SH-SY5Y (cell line): ENCODE results near the gene MTMR12.

ENCODE experiments used
- GATA2 ChIP-seq: IDR thresholded peaks from 2 replicates; pipeline ENCODE4 v1.6.1; 2011; ENCODE audit warnings: mild to moderate bottlenecking, low read depth, low read length
- GATA3 ChIP-seq: IDR thresholded peaks from 2 replicates; pipeline ENCODE4 v1.6.1; 2011; ENCODE audit warnings: low read depth, mild to moderate bottlenecking, low read length, moderate library complexity

The MTMR12 gene, protein sequence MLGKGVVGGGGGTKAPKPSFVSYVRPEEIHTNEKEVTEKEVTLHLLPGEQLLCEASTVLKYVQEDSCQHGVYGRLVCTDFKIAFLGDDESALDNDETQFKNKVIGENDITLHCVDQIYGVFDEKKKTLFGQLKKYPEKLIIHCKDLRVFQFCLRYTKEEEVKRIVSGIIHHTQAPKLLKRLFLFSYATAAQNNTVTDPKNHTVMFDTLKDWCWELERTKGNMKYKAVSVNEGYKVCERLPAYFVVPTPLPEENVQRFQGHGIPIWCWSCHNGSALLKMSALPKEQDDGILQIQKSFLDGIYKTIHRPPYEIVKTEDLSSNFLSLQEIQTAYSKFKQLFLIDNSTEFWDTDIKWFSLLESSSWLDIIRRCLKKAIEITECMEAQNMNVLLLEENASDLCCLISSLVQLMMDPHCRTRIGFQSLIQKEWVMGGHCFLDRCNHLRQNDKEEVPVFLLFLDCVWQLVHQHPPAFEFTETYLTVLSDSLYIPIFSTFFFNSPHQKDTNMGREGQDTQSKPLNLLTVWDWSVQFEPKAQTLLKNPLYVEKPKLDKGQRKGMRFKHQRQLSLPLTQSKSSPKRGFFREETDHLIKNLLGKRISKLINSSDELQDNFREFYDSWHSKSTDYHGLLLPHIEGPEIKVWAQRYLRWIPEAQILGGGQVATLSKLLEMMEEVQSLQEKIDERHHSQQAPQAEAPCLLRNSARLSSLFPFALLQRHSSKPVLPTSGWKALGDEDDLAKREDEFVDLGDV

DNA sequence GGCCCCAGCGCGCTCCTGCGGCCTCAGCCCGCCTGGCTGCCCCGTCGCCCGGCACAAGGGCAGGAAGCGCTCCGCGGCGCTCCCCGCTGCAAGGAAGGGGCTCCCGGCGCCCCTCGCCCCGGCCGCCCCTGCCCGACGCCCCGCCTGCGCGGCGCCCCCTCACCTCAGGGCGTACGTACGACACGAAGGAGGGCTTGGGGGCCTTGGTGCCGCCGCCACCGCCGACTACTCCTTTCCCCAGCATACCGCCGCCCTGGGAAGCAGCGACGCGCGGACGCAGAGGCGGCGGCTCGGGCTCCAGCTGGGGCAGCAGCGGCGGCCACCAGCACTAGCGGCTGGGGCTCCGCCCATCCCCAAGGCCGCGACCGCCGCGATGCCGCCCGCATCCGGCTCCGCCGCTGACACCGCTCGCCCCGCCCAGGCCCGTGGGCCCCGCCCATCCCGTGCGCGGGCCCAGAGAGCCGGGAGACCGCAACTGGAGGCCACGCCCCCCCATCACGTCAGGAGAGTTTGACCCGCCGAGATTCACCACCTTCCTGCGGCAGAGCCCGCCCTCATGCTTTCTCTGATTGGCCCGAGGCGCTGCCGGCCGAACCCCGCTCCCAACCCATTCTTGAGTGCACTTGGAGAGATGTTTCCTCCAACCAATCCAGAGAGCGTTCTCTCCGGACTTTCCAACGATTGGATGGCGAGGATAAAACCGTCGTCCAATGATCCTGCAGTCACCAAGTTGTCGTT lies at the start of gene MTMR12:
Gene MTMR12 (minus strand): TSS at position 345 of the 738 bp plus-strand sequence. CDS start 101 bp downstream, at position 244.
- TF ChIP-seq GATA3 = no peak
- TF ChIP-seq GATA2 = no peak

DNA sequence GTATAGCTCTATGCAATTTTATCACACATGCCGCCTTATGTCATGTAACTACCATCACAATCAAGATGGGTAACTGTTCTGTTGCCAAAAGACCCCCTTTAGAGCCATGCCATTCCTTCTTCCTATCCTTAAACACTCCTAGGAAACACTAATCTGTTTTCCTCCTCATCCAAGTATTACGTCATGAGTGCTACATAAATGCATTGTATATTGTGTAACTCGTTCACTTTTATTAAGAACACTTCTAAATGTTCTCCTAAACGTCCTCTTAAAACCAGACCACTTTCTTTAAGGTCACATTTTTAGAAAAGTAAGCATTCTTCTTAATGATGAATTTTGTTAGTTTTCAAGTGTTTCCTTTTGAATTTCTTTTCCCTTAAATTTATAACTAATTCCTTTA lies 49.8 kb upstream of the MTMR12 start:
- TF ChIP-seq GATA3 = no peak
- TF ChIP-seq GATA2 = no peak

DNA sequence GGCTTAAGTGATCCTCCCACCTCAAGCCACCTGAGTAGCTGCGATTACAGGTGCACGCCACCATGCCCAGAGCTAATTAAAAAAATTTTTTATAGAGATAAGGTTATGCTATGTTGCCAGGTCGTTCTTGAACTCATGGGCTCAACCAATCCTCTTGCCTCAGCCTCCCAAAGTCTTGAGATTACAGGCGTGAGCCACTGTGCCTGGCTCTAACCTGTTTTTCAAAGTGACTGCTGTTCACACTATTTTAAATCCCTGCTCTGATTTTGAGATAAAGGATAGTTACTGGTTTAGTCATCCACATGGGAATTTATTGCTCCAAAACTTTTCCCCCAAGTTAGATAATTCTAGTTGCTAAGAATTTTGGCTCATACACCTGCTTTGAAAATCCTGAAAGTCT lies 48.2 kb upstream of the MTMR12 start:
- no peak for TF ChIP-seq GATA3
- no peak for TF ChIP-seq GATA2

DNA sequence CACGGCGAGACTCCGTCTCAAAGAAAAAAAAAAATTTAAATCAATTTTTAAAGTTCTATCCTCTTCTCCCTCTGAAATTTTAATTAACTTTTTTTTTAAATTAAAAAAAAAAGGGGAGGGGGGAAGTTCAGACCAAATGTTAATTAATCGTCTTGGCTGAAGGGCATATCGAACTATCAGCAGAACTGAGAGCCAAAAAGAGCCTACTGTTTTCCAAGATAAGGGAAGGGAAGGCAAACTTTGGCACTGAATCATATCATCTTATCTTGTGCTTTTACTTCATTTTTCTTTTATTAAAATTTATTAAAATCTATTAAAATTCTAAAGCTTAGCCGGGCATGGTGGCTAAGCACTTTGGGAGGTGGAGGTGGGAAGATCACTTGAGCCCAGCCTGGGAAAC lies 45.9 kb upstream of the MTMR12 start:
- TF ChIP-seq GATA2 (no peak), GATA3 (no peak)

DNA sequence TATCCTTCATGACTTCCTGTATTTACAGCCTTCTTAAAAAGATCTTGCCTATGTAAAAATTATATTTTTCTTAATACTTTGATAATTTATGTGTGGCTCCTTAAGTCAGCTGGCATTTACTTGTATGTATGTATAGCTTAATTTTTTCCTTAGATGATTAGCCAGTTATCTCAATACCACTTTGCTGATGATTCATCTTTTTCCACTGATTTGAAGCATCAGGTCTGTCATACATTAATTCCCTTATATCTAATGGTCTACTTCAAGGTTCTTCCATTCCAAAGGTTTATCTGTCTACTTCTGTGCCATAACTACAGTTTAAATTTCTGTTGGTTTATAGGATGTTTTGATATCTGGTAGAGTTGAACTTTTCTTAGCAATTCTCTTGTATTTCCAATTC lies 44.9 kb upstream of the MTMR12 start:
- no peak for TF ChIP-seq GATA3
- TF ChIP-seq GATA2 = no peak

DNA sequence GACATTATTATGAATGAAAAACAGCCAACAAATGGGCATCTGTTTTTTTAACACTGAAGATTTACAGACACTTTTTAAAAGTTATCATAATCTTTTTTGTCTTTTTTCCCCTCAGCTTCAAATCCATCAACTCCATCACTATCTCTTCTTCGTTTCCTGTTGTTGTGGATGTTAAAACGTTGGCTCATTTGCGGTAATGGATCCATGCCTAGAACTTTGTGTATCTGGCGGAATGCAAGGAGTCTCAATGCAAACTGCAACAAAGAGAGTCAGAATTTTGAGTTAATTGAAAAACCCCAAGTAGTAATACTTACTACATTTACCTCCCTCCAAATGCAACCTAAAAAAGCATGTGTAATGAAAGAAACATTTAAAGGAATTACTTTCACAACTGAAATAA lies 42.9 kb upstream of the MTMR12 start:
- no peak for TF ChIP-seq GATA2
- no peak for TF ChIP-seq GATA3

DNA sequence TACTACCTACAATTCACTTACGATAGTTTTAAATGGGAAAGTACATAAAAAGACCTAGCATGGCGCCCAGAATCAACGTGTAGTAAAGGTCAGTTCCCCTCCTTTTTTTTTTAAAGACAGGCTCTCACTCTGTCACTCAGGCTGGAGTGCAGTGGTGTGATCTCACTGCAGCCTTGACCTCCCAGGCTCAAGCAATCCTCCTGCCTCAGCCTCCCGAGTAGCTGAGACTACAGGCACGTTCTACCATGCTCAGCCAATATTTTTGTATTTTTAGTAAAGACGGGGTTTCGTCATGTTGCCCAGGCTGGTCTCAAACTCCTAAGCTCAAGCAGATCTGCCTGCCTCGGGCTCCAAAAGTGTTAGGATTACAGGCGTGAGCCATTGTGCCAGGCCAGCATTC lies 40.7 kb upstream of the MTMR12 start:
- TF ChIP-seq GATA2 (no peak), GATA3 (no peak)

DNA sequence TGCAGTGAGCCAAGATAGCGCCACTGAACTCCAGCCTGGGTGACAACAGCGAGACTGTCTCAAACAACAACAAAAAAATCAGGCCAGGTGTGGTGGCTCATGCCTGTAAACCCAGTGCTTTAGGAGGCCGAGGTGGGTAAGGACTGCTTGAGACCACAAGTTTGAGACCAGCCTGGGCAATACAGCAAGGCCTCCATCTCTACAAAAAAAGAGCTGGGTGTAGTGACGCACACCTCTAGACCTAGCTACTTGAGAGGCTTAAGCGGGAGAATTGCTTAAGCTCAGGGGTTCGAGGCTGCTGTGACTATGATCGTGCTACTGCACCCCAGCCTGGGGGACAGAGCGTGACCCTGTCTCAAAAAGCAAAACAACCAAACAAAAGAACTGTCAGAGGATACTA lies 39.9 kb upstream of the MTMR12 start:
- TF ChIP-seq GATA2 = no peak
- no peak for TF ChIP-seq GATA3

DNA sequence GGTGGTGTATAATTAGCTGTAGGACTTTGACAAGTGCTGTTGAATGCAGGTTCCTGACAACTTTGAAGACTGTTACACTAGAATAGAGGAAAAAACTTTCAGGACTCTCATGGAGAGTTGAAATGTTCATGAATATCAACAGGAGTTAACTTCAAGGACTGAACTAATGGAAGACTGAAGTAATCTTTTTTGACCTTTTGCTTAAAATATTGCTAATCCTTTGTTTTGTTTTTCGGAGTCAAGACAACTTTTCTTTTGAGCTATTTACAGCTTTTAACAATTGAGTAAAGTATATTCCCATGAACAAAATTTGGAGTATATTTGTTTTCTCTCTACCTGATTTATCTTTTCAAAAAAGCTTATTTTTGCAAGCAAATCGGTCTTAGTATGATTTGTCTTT lies 34.1 kb upstream of the MTMR12 start:
- TF ChIP-seq GATA2 = no peak
- no peak for TF ChIP-seq GATA3

DNA sequence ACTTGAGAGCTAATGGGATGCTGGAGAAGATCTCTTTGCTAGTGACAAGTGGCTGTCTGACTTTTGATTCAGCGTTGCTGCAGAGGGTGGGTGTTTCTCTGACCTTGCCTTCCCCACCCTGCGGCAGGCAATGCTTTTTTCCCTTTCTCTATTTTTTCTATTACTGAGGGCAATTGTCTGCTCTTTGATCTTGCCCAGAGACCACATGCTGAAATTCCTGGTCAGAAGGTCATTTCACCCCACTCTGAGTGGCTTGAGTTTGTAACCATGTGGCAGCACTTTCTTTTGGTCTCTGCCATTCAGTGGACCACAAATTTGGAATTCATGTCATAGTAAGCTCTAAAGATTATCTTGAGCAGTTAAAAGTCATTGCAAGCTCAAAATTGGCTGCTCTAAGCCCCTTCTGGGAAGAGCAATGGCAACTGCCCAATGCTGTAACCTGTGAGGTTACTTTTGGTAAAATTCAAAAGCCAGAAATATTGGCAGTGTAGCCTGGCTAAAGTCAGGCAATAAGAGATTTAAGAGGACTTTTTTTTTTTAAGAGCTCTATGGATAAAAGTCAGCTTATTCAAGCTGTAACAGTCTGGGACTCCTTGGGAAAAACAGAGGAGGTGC lies 30.4 kb upstream of the MTMR12 start:
- TF ChIP-seq GATA3 = no peak
- TF ChIP-seq GATA2 = no peak

DNA sequence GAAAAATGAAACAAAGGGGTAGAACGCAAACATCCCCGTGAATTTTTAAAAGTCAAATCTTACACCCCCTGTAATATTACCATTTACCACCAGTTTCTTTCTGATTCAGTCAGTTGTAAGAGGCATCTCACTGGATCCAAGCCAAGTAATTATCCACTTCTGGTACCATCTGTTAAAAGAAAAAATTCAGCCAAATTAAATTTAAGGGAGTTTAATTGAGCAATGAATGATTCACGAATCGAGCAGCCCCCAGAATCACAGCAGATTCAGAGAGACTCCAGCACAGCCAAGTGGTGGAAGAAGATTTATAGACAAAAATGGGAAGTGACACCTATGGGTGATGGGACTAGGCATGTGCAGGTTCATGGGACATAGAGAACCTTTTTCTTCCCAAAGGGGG lies 29.9 kb upstream of the MTMR12 start:
- TF ChIP-seq GATA3 (no peak), GATA2 (no peak)

DNA sequence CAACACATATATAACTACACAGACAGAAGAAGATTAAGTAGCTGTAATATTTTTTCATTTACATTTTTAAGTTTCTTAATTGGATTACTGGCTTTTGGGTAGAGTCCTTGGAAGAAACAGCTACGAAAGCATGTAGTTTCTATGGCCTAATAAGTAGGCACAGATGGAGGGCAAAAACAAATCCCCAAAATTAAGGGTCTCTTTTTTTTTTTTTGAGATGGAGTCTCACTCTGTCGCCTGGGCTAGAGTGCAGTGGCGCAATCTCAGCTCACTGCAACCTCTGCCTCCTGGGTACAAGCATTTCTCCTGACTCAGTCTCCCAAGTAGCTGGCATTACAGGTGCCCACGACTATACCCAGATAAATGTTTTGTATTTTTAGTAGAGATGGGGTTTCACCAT lies 27.1 kb upstream of the MTMR12 start:
- no peak for TF ChIP-seq GATA3
- no peak for TF ChIP-seq GATA2

DNA sequence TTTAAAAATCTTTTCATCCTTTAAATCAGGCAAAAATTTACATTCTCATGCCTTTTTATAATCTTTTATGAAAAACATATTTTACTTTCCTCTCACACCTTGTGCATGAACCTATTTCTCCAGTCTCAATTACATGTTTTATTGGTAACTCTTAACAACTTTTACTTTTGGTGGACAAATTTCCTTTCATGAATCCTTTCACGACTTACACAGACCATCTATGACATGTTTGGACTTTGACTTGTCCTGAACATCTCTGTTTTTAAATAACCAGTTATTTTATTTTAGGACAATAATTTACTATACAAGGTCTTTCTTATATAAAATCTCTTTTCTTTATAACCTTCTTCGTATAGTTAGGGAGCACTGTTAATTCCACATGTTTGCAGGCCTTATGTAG lies 26.5 kb upstream of the MTMR12 start:
- TF ChIP-seq GATA2 (no peak), GATA3 (no peak)

DNA sequence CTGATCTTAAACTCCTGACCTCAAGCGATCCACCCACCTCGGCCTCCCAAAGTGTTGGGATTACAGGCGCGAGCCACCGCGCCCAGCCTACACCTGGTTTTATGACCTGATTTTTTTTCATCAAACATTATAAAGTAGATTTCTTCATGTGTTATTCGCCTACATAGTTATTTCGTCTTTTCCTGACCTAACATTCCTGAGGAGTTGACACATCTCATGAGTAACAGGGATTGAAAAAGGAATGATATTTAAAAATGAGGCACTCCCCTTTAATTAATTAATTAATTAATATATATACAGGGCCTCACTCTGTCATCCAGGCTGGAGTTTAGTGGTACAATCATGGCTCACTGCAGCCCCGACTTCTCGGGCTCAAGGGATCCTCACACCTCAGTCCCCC lies 20.2 kb upstream of the MTMR12 start:
- no peak for TF ChIP-seq GATA3
- no peak for TF ChIP-seq GATA2

DNA sequence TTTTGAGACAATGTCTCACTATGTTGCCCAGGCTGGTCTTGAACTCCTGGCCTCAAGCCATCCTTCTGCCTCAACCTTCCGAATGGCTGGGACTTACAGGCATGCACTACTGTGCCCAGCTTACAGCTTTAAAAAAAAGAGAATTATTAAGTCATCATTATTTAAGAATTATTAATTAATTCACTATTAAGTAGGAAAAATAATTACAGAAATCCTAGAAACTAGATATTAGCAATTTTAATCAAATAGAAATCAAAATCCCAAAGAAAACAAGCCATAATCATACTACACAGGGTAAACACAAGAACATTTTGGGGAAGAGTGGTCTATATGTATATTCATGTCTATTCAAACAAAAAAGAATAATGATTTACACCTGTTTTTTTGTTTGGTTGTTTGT lies 19.6 kb upstream of the MTMR12 start:
- TF ChIP-seq GATA2 (no peak), GATA3 (no peak)
